ENCODE measurements around the gene USP3. TPM values are rescaled to one million over a fixed set of nuclear protein-coding genes. Genes with fewer than 3 reads are reported as not detected.
A peak's percentile ranks its signal among the peaks of the same experiment; 100 is the strongest.
"Not testable (repeated sequence)": the region's sequence is repeated elsewhere in the genome, so short reads cannot be mapped to it uniquely, and the experiment has no call there.

The USP3 gene
- total RNA-seq, 1 experiment from 2014 or later, result 54.2 TPM

GRCh38 chr15:63530752-63531299, 26.4 kb downstream of the USP3 start:
- H3K9me3 ChIP-seq, result no peaks in the 10 kb centered on the region
- H3K4me3 Mint-ChIP-seq (ENCODE audit: unreplicated experiment), result no peak overlapping the region
- no peak for TF ChIP-seq CTCF (IDR thresholded peaks at IDR 0.05; ENCODE audit: insufficient read depth in 1 of 2, low read depth in 1 of 2, low read length in 1 of 2, severe bottlenecking in 1 of 2, unreplicated experiment in 1 of 2)
- BruUV-seq (replicated peaks), result no TSS peak
- H3K4me1 Mint-ChIP-seq (ENCODE audit: low read depth, unreplicated experiment), result peaks cover 10% of the 10 kb centered on the region
- no peaks in the 10 kb centered on the region for H3K27me3 ChIP-seq (replicated peaks; ENCODE audit: control insufficient read depth, insufficient read depth, low read length)
- POLR2A ChIA-PET, result no interaction called here
- H3K36me3 Mint-ChIP-seq (ENCODE audit: insufficient read depth, unreplicated experiment), result no peaks in the 10 kb centered on the region
- H3K9me3 Mint-ChIP-seq (ENCODE audit: unreplicated experiment), result no peaks in the 10 kb centered on the region
- DNase-seq, result no peak
- CTCF ChIA-PET, result no interaction called here
- H3K27me3 Mint-ChIP-seq (ENCODE audit: insufficient read depth, unreplicated experiment), result no peaks in the 10 kb centered on the region
- H3K36me3 ChIP-seq (ENCODE audit: control insufficient read depth, insufficient read depth, low read length), result no peaks in the 10 kb centered on the region
- no peak overlapping the region for H3K27ac Mint-ChIP-seq (ENCODE audit: unreplicated experiment)
- H3K4me3 ChIP-seq (ENCODE audit: low read depth, low read length), result no peak overlapping the region
- H3K4me1 ChIP-seq, result no peaks in the 10 kb centered on the region; the same call in 1 of the 2 replicates
- intact Hi-C loops (cut with micrococcal nuclease; ENCODE audit: unreplicated experiment), result no loop called here

- no peak overlapping the region for H3K27ac Mint-ChIP-seq (ENCODE audit: unreplicated experiment)
- no peak overlapping the region for H3K4me3 Mint-ChIP-seq (ENCODE audit: unreplicated experiment)
- H3K36me3 Mint-ChIP-seq (ENCODE audit: insufficient read depth, unreplicated experiment), result no peaks in the 10 kb centered on the region
- H3K4me1 Mint-ChIP-seq (ENCODE audit: low read depth, unreplicated experiment), result peaks cover 10% of the 10 kb centered on the region
- Histone ChIP-seq H3K36me3 (ENCODE audit: control insufficient read depth, insufficient read depth, low read length) (no peaks in the 10 kb centered on the region), H3K4me1 (no peaks in the 10 kb centered on the region; the same call in 1 of the 2 replicates), H3K4me3 (ENCODE audit: low read depth, low read length) (no peak overlapping the region), H3K9me3 (no peaks in the 10 kb centered on the region), H3K27me3 (replicated peaks; ENCODE audit: control insufficient read depth, insufficient read depth, low read length) (no peaks in the 10 kb centered on the region)
- intact Hi-C loops (cut with micrococcal nuclease; ENCODE audit: unreplicated experiment), result no loop called here
- TF ChIP-seq CTCF (IDR thresholded peaks at IDR 0.05; ENCODE audit: insufficient read depth in 1 of 2, low read depth in 1 of 2, low read length in 1 of 2, severe bottlenecking in 1 of 2, unreplicated experiment in 1 of 2), result peak; percentile 19 to 31
- no peaks in the 10 kb centered on the region for H3K27me3 Mint-ChIP-seq (ENCODE audit: insufficient read depth, unreplicated experiment)
- H3K9me3 Mint-ChIP-seq (ENCODE audit: unreplicated experiment), result no peaks in the 10 kb centered on the region
- ChIA-PET POLR2A (no interaction called here), CTCF (interaction anchor here (0.6 to 1.2 kb wide), 2 partner anchors 14 to 65 kb away, joined by 3 to 4 read pairs; no protein-coding TSS in a partner anchor)
- no peak for DNase-seq
- BruUV-seq (replicated peaks), result no TSS peak
Measured at GRCh38 chr15:63531586-63531985, 27.2 kb downstream of the USP3 start.

- CTCF ChIA-PET, result interaction anchor here (0.8 to 1.2 kb wide), 2 partner anchors 66 to 77 kb away, joined by 3 read pairs; no protein-coding TSS in a partner anchor
- intact Hi-C loops (cut with micrococcal nuclease; ENCODE audit: unreplicated experiment), result no loop called here
- no peak overlapping the region for H3K27ac Mint-ChIP-seq (ENCODE audit: unreplicated experiment)
Measured at GRCh38 chr15:63532307-63532744, 27.9 kb downstream of the USP3 start.

GRCh38 chr15:63534888-63535287, 30.5 kb downstream of the USP3 start:
- H3K4me1 Mint-ChIP-seq (ENCODE audit: low read depth, unreplicated experiment), result peaks cover 16% of the 10 kb centered on the region
- POLR2A ChIA-PET, result interaction anchor here (0.6 kb wide), 1 partner anchor 258 kb away, joined by 4 read pairs; no protein-coding TSS in a partner anchor
- H3K4me1 ChIP-seq; H3K27ac Mint-ChIP-seq (ENCODE audit: unreplicated experiment); intact Hi-C loops (cut with micrococcal nuclease; ENCODE audit: unreplicated experiment); H3K9me3 ChIP-seq; H3K27me3 ChIP-seq (replicated peaks; ENCODE audit: control insufficient read depth, insufficient read depth, low read length); H3K9me3 Mint-ChIP-seq (ENCODE audit: unreplicated experiment); H3K36me3 ChIP-seq (ENCODE audit: control insufficient read depth, insufficient read depth, low read length); CTCF ChIA-PET; BruUV-seq (replicated peaks); DNase-seq; H3K27me3 Mint-ChIP-seq (ENCODE audit: insufficient read depth, unreplicated experiment); H3K36me3 Mint-ChIP-seq (ENCODE audit: insufficient read depth, unreplicated experiment); H3K4me3 ChIP-seq (ENCODE audit: low read depth, low read length); H3K4me3 Mint-ChIP-seq (ENCODE audit: unreplicated experiment): not testable (repeated sequence)

More at GRCh38 chr15:63532307-63532744, 27.9 kb downstream of the USP3 start:
- no peak for TF ChIP-seq CTCF (IDR thresholded peaks at IDR 0.05; ENCODE audit: insufficient read depth in 1 of 2, low read depth in 1 of 2, low read length in 1 of 2, severe bottlenecking in 1 of 2, unreplicated experiment in 1 of 2)
- BruUV-seq (replicated peaks), result no TSS peak
- no peak for DNase-seq
- Histone ChIP-seq H3K27me3 (replicated peaks; ENCODE audit: control insufficient read depth, insufficient read depth, low read length) (no peaks in the 10 kb centered on the region), H3K9me3 (no peaks in the 10 kb centered on the region), H3K4me3 (ENCODE audit: low read depth, low read length) (no peak overlapping the region), H3K36me3 (ENCODE audit: control insufficient read depth, insufficient read depth, low read length) (no peaks in the 10 kb centered on the region), H3K4me1 (no peaks in the 10 kb centered on the region; the same call in 1 of the 2 replicates)
- H3K4me3 Mint-ChIP-seq (ENCODE audit: unreplicated experiment), result no peak overlapping the region
- peaks cover 12% of the 10 kb centered on the region for H3K4me1 Mint-ChIP-seq (ENCODE audit: low read depth, unreplicated experiment)
- no peaks in the 10 kb centered on the region for H3K27me3 Mint-ChIP-seq (ENCODE audit: insufficient read depth, unreplicated experiment)
- POLR2A ChIA-PET, result no interaction called here
- no peaks in the 10 kb centered on the region for H3K36me3 Mint-ChIP-seq (ENCODE audit: insufficient read depth, unreplicated experiment)
- no peaks in the 10 kb centered on the region for H3K9me3 Mint-ChIP-seq (ENCODE audit: unreplicated experiment)

All from Caco-2 (cell line).